ENCODE measurements around the gene LCN12.

The LCN12 gene

GRCh38 chr9:136921307-136921706, 30.8 kb upstream of the LCN12 start:
- Histone ChIP-seq H3K36me3 (ENCODE audit: control insufficient read depth, low read length) (peaks cover 62% of the 10 kb centered on the region), H3K4me1 (ENCODE audit: control insufficient read depth, low read length) (no peaks in the 10 kb centered on the region), H3K4me3 (ENCODE audit: low read length) (no peak overlapping the region), H3K27me3 (ENCODE audit: control insufficient read depth, low read length) (no peaks in the 10 kb centered on the region), H4K20me1 (ENCODE audit: control insufficient read depth, insufficient read depth, low read depth, low read length) (0 out of 2 replicates have a peak, but pooled peaks cover 2% of the 10 kb centered on the region), H3K27ac (ENCODE audit: low read depth, low read length) (no peak overlapping the region), H3K79me2 (ENCODE audit: control insufficient read depth, low read length) (peaks cover 2% of the 10 kb centered on the region; the same call in 1 of the 2 replicates), H3K9me2 (replicated peaks; ENCODE audit: control insufficient read depth, low read length) (no peaks in the 10 kb centered on the region), H3F3A (ENCODE audit: control insufficient read depth, insufficient read depth) (no peaks in the 10 kb centered on the region), H3K4me2 (ENCODE audit: low read length) (no peak overlapping the region), H3K9me3 (ENCODE audit: control insufficient read depth, insufficient read depth, low read length) (no peaks in the 10 kb centered on the region)
- TF ChIP-seq CTCF (IDR thresholded peaks at IDR 0.05; ENCODE audit: low read depth, low read length, poor library complexity, severe bottlenecking) (no peak), EZH2phosphoT487 (IDR thresholded peaks at IDR 0.05; ENCODE audit: borderline replicate concordance, low read length) (no peak)

- peaks cover 62% of the 10 kb centered on the region for H3K36me3 ChIP-seq (ENCODE audit: control insufficient read depth, low read length)
- H3K4me2 ChIP-seq (ENCODE audit: low read length), result no peak overlapping the region
- no peak overlapping the region for H3K27ac ChIP-seq (ENCODE audit: low read depth, low read length)
- H3K4me3 ChIP-seq (ENCODE audit: low read length), result no peak overlapping the region
- no peaks in the 10 kb centered on the region for H3K9me3 ChIP-seq (ENCODE audit: control insufficient read depth, insufficient read depth, low read length)
- no peaks in the 10 kb centered on the region for H4K20me1 ChIP-seq (ENCODE audit: control insufficient read depth, insufficient read depth, low read depth, low read length)
- no peaks in the 10 kb centered on the region for H3K4me1 ChIP-seq (ENCODE audit: control insufficient read depth, low read length)
- no peak for TF ChIP-seq EZH2phosphoT487 (IDR thresholded peaks at IDR 0.05; ENCODE audit: borderline replicate concordance, low read length)
- no peak for TF ChIP-seq CTCF (IDR thresholded peaks at IDR 0.05; ENCODE audit: low read depth, low read length, poor library complexity, severe bottlenecking)
- H3K79me2 ChIP-seq (ENCODE audit: control insufficient read depth, low read length), result no peaks in the 10 kb centered on the region
- no peaks in the 10 kb centered on the region for H3K9me2 ChIP-seq (replicated peaks; ENCODE audit: control insufficient read depth, low read length)
- H3K27me3 ChIP-seq (ENCODE audit: control insufficient read depth, low read length), result no peaks in the 10 kb centered on the region
- no peaks in the 10 kb centered on the region for H3F3A ChIP-seq (ENCODE audit: control insufficient read depth, insufficient read depth)
Observed at GRCh38 chr9:136921718-136922117, 30.4 kb upstream of the LCN12 start.

- Histone ChIP-seq H3K27me3 (ENCODE audit: control insufficient read depth, low read length) (no peaks in the 10 kb centered on the region), H3K4me1 (ENCODE audit: control insufficient read depth, low read length) (no peaks in the 10 kb centered on the region), H3K9me3 (ENCODE audit: control insufficient read depth, insufficient read depth, low read length) (no peaks in the 10 kb centered on the region), H4K20me1 (ENCODE audit: control insufficient read depth, insufficient read depth, low read depth, low read length) (no peaks in the 10 kb centered on the region), H3F3A (ENCODE audit: control insufficient read depth, insufficient read depth) (no peaks in the 10 kb centered on the region), H3K27ac (ENCODE audit: low read depth, low read length) (no peak overlapping the region), H3K4me3 (ENCODE audit: low read length) (no peak overlapping the region), H3K79me2 (ENCODE audit: control insufficient read depth, low read length) (no peaks in the 10 kb centered on the region), H3K4me2 (ENCODE audit: low read length) (no peak overlapping the region), H3K9me2 (replicated peaks; ENCODE audit: control insufficient read depth, low read length) (no peaks in the 10 kb centered on the region), H3K36me3 (ENCODE audit: control insufficient read depth, low read length) (peaks cover 62% of the 10 kb centered on the region)
- TF ChIP-seq EZH2phosphoT487 (IDR thresholded peaks at IDR 0.05; ENCODE audit: borderline replicate concordance, low read length) (no peak), CTCF (IDR thresholded peaks at IDR 0.05; ENCODE audit: low read depth, low read length, poor library complexity, severe bottlenecking) (no peak)
Observed at GRCh38 chr9:136922540-136922939, 29.5 kb upstream of the LCN12 start.

Data from DOHH2 (cell line).